Stimulated activated CD4-positive, alpha-beta T cell treated with anti-CD3 and anti-CD28 coated beads, Interleukin-4, amount 100 ng/mL, for 48 hours (primary cell): ENCODE results near the gene PACSIN3.

Source experiments
- DNase-seq, 2 donors: peaks; one replicate each; pipeline ENCODE4 v3.0.0-alpha.2; 2020; ENCODE audit warnings: low read depth in 2 of 2

Gene PACSIN3

DNA sequence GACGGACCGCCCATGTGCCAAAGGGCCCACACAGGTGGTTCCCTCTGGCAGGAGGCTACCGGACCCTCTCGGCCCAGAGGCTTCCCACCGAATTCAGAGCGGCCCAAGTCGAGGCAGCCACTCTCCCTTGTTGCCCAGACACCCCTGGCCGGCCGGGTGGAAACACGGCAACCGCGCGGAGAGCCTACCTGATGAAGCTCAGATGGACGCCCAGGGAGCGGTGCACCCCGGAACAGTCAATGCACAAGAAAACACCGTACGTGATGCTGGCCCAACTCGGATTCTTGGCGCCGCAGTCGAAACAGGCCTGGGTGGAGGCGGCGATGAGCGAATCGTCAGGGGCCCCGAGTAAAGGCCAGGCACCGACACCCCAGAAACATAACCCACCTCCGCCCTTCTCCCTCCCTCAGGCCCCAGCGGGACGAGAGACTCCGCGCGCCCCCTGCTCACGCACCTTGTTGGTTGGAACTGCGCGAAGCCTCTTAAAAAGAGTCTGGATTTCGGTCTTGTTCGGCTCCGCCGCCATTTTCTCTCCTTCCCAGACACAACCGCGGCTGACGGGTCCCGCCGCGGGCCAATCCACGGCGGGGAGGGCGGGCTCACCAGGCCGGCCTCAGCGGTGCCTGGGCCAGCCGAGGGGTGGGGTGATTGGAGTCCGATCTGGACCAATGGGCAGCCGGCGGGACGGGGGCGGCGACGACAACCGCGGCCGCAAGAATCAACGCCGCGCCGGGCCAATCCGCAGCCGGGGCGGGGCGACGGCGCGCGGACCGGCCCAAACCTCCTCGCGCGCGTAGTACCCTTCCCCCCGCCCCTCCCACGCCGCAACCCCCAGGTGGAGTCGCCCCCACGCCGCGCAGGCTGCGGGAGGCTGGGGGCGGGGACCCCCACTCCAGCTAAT lies 9.7 kb downstream of the PACSIN3 start, which contains the start of gene ARFGAP2:
ARFGAP2 (minus strand) TSS at position 552 of the 901 bp plus-strand sequence; CDS start at position 526, 26 bp downstream.
- peak; percentile 92 to 97 for DNase-seq

DNA sequence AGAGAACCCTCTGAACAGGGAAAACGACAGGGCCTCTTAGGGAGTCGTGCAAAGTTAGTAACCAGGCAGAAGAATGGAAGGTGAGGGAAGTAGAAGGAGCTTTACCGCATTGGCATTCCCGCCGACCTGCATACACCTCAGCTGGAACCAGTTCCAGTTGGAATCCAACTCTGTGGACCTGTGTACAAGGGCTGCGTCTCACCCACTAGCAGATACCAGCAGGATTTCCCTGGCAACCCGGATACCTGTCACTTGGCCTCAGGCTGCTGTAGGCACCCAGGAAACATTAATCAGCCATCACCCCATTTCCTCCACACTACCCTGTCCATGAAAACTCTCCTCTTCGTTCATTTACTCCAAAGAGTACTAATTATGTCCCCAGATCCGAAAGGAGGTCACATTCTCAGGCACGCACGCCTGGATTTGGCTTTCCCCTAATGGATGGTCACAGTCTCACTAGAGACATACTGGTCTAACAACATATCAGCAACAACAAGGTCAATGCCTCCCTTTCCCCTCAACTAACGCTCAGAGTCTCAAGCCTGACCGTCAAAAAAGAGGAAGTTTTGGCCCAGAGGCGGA lies 10.4 kb downstream of the PACSIN3 start:
- no peak for DNase-seq

DNA sequence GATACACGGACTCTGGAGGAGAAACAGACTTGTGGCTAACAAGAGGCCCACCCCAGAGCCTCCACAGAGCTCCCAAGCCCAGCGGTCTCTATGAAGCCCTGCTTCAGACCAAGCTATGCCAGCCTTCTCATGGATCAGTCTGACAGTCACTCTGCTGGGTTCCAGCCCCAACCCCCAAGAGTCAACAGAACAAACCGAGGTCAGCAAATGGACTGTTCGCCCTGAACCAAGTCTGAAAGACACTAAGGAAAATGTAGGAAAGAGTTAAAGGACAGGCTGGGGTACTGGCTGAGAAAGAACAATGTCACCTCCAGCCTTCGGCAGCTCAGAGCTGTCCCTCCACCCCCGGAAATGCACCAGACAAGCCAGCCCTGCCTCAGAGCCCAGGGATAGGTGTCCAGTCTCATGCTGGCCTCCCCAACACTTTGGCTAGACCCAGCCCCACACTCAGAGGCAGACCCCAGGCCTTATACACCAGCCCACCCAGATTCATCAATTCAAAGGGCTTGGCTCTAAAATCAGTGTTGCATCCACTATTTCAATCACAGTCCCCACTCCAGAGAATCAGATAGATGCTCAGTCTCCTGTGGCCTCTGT lies 13.4 kb downstream of the PACSIN3 start:
- DNase-seq = no peak

GRCh38 chr11:47171856-47172255 lies 14.4 kb downstream of the PACSIN3 start:
- DNase-seq = no peak

DNA sequence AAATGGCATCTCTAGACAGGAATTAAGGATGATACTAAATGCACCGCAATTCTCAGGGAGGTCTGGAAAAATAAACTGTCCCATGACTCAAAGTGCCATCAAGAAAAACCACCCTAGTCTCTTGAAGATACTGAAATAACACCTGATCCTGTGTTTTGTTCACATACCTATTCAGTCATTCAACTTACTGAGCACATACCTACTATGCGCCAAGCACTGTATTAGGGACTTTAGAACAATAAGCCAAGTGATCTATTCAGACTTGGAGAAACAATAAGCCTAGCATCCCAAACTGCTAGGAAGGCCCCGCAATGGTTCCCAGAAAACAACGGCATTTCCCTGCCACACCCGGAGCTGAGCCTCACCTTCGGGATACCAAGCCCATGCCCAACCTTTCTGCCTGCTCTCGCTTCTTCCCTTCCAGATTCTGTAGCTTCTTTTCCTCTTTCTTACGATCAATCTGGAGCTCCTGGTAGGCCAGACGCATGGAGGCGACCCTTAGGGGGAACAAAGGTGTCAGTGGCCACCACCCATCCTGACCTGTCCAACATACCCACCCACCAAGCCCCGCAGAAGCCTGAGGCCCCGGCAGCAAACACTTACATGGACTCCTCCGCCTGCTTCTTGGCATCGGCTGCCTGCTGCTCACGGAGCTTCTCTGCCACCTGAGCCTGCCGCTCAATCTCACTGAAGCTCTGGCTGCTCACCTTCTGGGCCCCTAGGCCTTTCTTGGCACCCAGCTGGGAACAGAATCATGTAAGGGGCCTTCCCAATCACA lies 15.0 kb downstream of the PACSIN3 start:
- DNase-seq = no peak

DNA sequence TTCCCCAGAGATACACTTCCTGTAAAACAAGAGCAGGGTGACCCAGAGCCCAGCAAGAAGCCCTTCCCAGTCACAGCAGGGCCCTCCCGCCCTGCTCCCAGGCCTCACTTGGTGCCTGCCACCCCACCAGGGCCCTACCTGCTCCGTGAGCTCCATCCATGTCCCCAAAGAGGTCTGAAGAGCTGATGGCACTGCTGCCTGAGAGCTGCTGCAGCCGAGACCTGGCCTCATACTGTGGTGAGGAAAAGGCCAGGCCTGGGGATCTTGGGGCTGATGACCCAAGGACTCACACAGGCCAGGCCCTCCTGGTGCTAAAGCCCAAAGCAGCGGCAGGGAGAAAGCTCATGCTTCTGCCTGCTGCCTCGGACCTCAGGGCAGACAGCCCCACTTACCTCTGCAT lies 19.9 kb downstream of the PACSIN3 start:
- DNase-seq = no peak

- no peak for DNase-seq
Observed at GRCh38 chr11:47165253-47165840, 20.9 kb downstream of the PACSIN3 start.

DNA sequence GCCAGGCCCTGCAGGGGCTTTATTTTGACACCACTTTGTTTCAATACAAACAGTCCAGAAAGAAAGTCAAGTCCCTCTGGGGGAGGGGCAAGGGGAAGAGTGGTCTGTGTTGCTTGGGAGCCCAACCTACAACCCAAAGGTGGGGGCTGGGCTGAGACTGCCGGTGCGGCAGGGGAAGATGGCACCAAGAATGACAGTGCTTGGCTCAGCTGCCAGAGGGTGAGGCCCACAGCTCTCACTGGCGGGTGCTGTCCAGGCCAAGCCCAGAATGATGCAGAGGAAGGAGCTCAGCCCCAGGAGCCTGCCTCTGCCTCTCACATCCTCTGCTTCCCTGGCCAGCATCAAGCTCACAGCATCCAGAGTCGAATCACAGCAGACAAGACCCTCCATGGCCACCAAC lies 21.9 kb downstream of the PACSIN3 start:
- DNase-seq = no peak

- no peak for DNase-seq
Observed at GRCh38 chr11:47163898-47164297, 22.3 kb downstream of the PACSIN3 start.

DNA sequence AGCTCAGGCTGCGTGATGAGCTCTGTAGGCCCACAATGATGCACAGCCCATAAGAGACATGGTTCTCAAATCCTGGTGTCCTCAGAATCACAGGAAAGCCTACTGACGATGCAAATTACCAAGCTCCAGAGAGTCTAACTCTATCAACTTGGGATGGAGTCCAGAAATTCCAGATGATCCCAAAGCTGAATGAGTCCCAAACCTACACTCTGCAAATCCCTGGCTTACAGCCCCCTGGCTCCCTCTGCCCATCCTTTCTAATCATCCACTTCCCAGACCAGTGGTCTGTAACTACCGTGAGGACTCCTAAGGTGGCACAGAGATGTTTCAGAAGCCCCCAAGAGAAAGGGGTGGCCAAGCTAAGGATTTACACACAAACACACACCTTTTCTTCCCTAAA lies 23.0 kb downstream of the PACSIN3 start:
- no peak for DNase-seq

DNA sequence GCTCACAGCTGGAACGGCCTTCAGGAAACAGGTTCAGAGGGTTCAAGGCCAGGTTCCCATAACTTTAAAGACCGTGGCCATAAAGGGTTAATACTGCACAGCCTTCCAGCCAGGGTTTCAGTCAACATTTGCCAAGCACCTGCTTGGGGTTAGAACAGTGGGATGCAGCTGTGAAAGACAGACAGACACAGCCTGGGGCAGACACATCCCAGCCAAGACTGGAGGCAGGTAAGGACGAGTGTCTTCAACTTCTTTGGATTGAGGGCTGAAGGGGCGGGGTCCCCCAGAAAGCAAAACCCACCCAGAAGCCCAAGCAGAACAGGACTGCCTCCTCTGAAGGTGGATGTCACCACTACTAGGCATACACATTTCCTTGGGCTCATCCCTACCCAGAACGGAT lies 23.8 kb downstream of the PACSIN3 start:
- no peak for DNase-seq

DNA sequence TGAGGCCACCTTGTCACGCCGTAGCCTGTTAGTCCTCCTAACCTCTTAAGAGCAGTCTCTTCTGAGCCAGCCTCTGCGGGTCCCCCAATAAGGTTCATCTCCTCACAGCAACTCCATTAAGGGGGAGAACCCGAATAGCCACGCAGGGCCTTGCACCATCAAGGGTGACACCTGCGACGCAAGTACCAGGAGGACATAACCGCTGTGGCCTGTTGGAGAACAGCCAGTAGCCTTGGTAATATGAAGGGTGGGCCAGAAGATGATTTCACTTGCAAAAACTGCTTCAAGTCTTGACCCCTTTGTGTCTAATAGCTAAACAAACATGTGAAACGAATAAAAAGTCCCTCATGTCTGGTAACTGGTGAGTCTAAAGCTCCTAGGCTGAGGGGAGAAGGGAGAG lies 24.3 kb downstream of the PACSIN3 start:
- DNase-seq = no peak

DNA sequence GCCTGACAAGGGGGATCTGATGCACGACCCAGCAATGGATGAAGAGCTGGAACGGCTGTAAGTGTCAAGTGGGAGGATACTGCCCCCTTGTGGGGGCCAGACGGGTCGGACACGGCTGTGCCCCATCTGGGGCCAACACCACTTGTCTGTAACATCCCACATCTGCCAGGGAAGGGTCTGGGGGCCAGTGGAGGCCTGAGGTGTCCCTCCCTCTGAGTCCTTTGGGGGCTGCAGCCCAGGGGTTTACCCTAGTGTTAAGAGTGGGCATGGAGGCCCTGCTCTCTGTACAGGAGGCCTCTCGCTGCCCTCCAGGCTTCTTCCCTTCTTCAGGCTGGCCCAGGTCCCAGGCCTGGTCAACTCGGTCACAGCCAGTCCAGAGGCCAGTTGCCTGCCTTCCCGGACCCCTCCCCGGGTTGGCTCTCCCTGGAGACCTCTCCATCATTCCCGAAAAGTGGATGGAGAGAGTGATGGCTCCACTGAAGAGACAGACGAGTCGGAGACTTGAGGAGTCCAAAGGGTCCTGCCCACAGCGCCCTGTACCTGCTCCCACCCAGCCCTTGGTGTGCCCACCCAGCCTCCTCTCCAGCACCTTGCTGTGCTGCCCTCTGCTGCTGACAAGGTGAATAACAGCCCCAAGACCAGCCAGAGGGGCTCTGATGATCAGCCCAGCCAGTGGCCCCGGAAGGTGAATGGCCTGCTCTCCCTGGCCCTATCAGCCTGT lies 24.9 kb downstream of the PACSIN3 start:
- peak; percentile 46 to 49 for DNase-seq

- DNase-seq = no peak
Observed at GRCh38 chr11:47160753-47161133, 25.5 kb downstream of the PACSIN3 start.

DNA sequence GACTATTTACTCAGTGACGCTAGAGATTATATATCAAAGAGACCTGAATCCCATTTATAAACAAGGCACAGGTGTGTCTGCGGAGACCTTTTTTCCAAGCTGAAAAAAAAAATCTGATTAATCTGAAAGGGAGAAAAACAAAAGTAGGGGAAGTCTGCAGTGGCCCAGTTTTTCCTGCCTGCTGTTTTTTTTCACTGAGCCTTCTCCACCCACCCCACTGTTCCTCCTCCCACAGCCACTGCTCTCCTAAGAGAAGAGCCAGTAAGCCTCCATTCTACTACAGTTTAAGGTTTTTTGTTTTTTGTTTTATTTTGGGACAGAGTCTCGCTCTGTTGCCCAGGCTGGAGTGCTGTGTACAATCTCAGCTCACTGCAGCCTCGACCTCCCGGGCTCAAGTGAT lies 28.0 kb downstream of the PACSIN3 start:
- DNase-seq = no peak

DNA sequence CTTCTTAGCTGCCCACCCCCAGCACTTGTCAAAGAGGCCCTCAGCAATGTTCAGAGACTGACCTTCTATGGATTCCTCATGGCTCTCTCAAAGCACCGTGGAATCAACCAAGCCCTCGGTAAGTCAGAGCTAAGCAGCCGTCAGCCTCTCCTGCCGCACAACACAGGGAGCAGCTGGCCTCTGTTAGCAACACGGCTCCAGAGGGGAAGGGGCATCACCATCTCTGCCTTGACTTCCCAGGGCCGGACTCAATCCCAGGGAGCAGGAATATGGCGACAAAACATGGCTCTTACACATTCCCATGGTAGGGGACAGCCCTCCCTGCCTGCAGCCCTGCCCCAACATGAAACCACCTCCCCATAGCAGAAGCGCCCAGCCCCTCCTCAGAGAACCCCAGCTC lies 28.4 kb downstream of the PACSIN3 start:
- DNase-seq = no peak

GRCh38 chr11:47156951-47157350 lies 29.3 kb downstream of the PACSIN3 start:
- no peak for DNase-seq

- no peak for DNase-seq
Observed at GRCh38 chr11:47156333-47156732, 29.9 kb downstream of the PACSIN3 start.

DNA sequence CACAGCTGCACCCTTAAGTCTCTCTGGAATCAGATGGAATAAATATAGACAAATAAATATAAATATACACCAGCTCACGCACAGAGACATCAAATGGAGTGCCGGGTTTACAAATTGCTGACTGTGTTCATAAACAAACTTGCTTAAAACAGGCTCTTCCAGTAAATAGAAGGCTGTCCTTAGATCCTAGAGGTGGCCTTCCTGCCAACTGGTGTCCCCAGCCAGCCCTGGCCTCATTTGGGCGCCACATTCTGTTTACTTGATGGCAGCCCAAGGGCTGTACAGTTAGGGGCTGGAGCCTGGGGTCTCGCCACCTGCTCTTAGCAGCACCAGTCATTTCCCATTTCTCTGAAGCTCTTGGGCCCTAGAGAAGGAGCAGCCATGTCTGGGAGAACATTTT lies 30.4 kb downstream of the PACSIN3 start:
- DNase-seq = no peak

GRCh38 chr11:47154616-47155570 lies 31.3 kb downstream of the PACSIN3 start:
- no peak for DNase-seq
